ENCODE results near the gene SSUH2.
"Not testable (repeated sequence)": the region's sequence is repeated elsewhere in the genome, so short reads cannot be mapped to it uniquely, and the experiment has no call there.

The SSUH2 gene

GRCh38 chr3:8644748-8645390 is at the start of gene SSUH2:
TSS of gene SSUH2 (minus strand) at chr3:8644798. CDS start at chr3:8644758, 40 bp downstream.
- DNase-seq, result no peak

DNA sequence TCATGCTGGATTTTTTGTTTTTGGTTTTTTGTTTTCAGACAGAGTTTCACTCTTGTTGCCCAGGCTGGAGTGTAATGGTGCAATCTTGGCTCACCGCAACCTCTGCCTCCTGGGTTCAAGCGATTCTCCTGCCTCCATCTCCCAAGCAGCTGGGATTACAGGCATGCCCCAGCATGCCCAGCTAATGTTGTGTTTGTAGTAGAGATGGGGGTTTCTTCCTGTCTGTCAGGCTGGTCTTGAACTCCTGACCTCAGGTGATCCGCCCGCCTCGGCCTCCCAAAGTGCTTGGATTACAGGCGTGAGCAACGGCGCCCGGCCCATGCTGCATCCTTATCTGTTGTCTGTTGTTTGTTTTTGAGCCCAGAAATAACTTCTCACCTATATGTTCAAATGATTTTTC is 46.7 kb upstream of the SSUH2 start:
- not testable (repeated sequence) for DNase-seq

GRCh38 chr3:8684992-8685391 is 40.4 kb upstream of the SSUH2 start:
- DNase-seq, result not testable (repeated sequence)

GRCh38 chr3:8682850-8683574 is 38.4 kb upstream of the SSUH2 start:
- not testable (repeated sequence) for DNase-seq

DNA sequence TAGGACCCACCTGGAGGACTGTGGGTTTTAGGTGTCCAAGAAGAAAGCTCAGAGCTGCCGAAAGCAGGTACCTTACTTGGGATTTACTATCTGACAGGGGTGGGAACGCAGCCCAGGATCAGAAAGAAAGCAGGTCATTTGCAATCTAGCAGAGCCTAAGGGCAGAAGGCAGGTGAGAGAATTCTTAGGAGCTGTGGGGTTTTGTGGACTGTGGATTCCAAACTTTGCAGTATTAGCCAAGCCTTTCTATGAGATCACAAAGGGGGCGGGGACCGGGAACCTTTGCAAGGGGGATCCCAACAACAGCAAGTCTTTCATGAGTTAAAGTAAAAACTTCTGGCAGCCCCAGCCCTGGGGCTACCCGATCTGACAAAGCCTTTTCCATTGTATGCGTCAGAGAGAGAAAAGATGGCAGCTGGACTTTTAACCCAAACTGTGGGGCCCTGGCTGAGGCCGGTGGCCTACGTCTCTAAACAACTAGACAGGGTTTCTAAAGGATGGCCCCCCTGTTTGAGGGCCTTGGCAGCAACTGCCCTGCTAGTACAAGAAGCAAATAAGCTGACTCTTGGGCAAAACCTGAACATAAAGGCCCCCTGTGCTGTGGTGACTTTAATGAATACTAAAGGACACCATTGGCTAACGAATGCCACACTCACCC is 37.4 kb upstream of the SSUH2 start:
- DNase-seq, result not testable (repeated sequence)

DNA sequence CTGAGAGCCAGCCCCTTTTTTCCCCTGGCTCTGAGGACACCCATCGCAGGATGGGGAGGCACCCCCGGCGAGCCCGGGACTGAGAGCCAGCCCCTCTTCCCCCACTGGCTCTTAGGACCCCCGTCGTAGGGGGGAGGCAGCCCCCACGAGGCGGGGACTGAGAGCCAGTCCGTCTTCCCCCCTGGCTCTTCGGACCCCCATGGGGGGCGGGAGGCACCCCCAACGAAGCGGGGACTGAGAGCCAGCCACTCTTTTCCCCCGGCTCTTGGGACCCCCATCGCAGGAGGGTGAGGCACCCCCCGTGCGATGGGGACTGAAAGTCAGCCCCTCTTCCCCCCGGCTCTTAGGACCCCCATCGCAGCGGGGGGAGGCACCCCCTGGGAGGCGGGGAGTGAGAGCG is 36.8 kb upstream of the SSUH2 start:
- DNase-seq, result no peak

DNA sequence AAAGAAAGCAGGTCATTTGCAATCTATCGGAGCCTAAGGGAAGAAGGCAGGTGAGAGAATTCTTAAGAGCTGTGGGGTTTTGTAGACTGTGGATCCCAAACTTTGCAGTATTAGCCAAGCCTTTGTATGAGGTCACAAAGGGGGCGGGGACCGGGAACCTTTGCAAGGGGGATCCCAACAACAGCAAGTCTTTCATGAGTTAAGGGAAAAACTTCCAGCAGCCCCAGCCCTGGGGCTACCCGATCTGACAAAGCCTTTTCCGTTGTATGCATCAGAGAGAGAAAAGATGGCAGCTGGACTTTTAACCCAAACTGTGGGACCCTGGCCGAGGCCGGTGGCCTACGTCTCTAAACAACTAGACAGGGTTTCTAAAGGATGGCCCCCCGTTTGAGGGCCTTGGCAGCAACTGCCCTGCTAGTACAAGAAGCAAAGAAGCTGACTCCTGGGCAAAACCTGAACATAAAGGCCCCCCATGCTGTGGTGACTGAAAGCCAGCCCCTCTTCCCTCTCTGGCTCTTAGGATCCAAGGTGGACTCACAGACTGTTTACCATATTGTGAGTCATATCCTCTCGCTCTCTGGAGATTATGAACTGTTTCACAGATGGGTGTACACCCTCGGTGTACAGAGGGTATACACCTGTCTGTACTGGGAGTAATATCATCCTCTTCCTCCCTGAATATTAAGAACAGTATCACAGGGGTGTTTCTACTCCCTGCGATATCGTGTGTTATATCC is 35.4 kb upstream of the SSUH2 start:
- DNase-seq, result not testable (repeated sequence)

DNA sequence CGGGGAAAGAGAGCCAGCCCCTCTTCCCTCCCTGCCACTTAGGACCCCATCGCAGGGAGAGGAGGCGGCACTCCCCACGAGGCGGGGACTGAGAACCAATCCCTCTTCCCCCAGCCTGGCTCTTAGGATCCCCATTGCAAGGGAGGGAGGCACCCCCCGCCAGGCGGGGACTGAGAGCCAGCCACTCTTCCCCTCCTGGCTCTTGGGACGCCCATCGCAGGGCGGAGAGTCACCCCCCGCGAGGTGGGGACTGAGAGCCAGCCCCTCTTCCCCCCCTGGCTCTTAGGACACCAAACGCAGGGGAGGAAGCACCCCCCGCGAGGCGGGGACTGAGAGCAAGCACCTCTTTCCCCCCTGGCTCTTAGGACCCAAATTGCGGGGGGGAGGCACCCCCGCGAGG is 34.2 kb upstream of the SSUH2 start:
- no peak for DNase-seq

- DNase-seq, result not testable (repeated sequence)
Measured at GRCh38 chr3:8677258-8677657, 32.7 kb upstream of the SSUH2 start.

- not testable (repeated sequence) for DNase-seq
Measured at GRCh38 chr3:8675591-8675990, 31.0 kb upstream of the SSUH2 start.

DNA sequence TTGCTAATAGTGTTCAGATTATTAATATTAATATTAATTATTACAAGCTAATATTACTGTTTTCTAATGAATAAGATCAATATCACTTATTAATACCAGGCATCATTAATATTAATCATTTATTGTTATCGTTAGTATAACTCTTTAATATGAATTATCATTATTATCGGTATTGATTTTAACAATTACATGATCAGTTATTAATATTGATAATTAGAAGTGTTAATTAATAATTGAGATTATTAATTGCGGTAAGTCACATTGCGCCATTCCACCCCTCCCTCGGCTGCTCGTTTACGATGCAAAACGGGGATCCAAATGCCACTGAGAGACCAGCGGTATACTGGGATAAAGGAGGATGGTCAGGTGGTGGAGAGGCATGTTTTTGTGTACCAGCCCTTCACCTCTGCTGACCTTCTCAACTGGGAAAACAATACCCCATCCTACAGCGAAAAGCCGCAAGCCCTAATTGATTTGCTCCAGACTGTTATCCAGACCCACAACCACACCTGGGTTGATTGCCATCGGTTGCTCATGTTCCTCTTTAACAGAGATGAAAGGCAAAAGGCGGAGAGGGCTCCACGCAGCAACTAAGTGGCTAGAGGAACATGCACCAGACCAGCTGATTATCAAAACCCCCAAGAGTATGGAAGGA is 28.6 kb upstream of the SSUH2 start:
- no peak for DNase-seq

DNA sequence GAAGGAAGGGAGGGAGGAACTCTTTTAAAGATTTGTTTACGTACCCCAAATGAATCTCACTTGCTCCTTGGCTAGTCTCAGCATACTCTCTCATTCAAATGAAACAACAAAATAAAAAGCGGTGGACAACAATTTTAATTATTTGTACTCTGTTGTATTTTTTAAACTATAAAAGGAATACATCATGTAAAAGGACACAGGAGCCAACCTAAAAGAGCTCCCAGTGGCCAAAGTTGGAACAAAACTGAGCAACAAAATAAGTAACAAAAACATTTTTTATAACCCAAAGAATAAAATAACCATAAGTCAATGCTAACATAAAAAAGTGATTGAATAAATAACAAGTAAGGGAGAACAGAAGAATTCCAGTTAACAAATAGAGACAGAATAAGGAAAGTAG is 24.4 kb upstream of the SSUH2 start:
- DNase-seq, result no peak

DNA sequence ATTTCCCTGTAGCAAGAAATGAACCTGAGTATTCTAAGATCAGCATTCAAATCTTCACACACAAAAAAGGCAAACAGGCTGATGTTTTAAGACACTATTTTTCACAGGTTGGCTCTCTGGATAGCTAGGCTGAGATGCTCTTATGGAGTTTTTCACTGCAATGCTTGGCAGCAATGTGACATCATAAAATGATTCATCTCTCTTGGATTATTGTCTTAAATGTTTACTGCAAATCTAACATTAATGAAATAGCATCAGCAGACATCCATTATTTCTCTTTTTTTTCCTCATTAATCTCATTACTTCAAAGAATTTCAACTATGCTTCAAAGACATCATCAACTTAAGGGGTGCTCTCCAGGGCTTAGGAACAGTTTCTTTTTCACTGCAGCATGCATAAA is 23.6 kb upstream of the SSUH2 start:
- DNase-seq, result no peak

DNA sequence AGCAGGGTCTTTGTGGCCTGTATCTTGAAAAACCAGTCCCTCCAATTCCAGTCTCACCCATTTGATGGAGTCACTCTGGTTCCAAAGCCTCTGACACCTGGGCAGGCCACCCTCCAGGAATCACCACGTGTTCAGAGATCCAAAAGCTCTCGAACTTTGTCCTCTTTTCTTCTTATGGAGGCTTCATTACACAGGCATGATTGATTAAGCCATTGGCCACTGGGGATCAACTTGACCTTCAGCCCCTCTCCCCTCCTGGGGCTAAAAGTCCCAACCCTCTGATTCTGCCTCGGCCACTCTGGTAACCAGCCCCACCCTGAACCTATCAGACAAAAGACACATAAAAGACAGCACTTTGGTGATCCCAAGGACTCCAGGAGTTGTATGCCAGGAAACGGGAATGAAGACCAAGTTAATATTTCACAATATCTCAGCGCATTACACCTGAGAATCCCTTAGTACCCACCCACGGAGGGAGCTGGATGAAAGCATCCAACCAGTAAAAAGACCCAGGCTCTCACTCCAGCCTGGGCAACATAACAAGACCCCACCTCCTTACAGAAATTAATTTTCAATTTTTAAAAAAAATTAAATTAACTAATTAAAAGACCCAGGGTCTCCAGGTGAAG is 23.0 kb upstream of the SSUH2 start:
- no peak for DNase-seq

- no peak for DNase-seq
Measured at GRCh38 chr3:8665407-8665896, 20.9 kb upstream of the SSUH2 start.

DNA sequence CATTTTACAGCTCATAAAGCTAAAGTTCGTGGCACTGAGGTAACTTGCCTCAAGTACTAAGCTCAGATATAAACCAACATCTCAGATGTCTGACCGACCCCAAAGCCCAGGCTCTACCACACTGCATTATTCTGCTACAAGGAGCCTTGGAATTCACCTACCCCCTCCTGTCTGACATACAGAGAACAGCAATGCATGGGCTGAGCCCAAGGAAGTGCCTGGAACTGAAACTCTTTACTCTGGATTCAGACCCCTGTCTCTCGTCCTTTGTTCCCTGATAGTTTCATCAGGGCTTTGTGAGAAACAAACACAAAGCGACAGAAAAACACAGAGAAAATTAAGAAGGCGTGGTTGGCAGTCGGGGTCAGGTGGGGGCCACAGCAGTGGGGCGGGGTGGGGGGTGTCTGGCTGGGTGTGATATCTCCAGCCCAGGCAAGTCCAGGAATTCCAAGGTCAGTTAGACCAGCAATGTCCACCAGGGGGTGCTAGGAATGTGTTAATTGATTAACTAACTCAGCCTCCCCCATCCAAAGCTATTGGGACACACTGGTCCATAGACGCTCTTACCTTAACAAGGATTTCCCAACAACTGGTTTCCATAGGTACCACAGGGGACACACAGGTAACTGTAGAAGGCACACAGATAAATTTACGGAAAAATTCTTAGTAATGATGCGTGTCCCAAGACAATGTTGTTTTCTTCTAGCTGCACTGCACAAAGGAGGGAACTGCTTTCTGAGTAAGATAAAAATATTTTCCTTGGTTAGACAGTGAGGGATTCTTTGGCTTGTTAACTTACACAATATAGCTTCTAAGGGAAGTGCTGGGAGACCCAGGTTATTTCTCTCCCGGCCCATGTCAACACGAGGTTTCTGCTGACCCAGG is 18.8 kb upstream of the SSUH2 start:
- peak; percentile 26 for DNase-seq

DNA sequence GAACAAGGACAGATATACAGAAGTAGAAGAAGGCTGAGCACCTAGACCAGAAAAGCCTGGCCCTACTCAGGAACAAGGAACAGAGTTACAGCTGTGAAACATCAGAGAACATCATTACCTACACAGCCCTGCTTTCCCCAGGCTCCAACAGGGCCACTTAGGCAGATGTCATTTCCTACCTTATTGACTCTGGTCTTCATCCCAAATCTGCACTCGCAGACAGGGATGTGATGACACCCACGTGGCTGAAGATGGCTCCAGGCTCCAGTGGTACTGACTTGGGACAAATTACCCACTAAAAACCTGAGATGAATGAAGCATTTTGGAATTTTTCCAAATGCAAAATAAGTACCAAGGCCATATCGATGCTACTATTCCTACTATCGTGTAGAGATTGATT is 18.0 kb upstream of the SSUH2 start:
- DNase-seq, result no peak

DNA sequence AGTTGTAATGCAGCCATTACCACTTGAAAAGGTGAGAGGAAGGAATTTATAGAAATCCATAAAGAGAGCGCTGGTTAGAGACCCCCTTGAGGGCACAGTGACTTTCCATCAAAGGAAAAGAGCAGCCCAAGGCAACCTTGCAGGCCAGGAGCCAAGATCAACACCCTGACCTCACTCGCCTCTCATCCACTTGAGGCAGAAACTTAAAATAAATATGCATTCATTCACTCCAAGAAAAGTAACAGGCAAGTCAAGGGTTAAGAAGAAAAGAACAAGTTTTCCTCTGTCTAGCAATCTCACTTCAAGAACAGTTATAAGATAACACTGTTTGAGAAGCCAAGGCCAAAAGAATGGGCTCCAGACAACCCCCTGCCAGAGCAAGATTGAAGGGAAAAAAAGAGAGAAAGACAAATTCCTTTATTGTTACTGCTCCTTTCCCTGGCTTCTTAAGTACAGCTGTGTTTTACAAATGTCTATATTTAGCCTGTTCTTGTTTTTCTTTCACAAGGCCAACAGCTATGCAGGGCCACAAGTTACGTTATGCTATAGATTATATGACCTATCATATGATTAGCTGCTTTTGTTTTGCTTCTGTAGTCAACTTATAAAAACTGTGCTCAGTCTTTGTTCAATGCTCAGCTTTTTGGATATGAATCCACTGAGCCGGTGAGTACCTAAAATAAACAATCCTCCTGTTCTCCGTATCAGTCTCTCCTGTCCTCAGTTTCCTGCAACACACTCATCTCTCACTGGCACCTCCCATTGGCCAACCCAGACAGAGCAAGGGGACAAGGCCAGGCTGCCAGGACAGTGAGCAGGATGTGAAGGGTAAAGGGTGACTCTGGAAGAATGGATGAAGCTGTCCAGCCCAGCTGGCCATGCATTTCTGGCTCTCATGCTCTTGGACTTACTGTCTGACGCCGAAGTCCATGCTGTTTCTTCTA is 15.8 kb upstream of the SSUH2 start:
- no peak for DNase-seq

GRCh38 chr3:8659242-8659641 is 14.6 kb upstream of the SSUH2 start:
- no peak for DNase-seq
